ENCODE results near the gene HS1BP3. TPM values are rescaled to one million over a fixed set of nuclear protein-coding genes. Genes with fewer than 3 reads are reported as not detected.

The HS1BP3 gene
- total RNA-seq (1 to 10 TPM; 9.3 to 9.5 TPM), polyA plus RNA-seq (19.4 TPM)

GRCh38 chr2:20650877-20651730, at the start of gene HS1BP3:
Gene HS1BP3 (minus strand): TSS chr2:20651098. CDS start chr2:20651063, 35 bp downstream.
- H3K9me3 ChIP-seq (ENCODE audit: low read length): no peaks in the 10 kb centered on the region
- Mint-ChIP-seq H3K4me3 (peak within 1 kb of the TSS; percentile 85 to 92 (median 88)), H3K27me3 (peaks cover 0 to 4% of the 10 kb centered on the region in 2 donors), H3K27ac (peak within 1 kb of the TSS; percentile 87 to 98 (median 97)), H3K36me3 (peaks cover 0 to 8% (median 0%) of the 10 kb centered on the region in 3 donors), H3K9me3 (no peaks in the 10 kb centered on the region), H3K4me1 (peaks cover 30 to 44% (median 38%) of the 10 kb centered on the region in 3 donors)
- peak within 1 kb of the TSS; percentile 95 for H3K27ac ChIP-seq (ENCODE audit: low read depth, low read length)
- DNase-seq: peak; percentile 87 to 96 (median 91)
- peaks cover 19% of the 10 kb centered on the region for H3K4me1 ChIP-seq (ENCODE audit: insufficient read depth, low read length)
- CTCF ChIA-PET: interaction anchor here (0.7 to 6.3 kb wide), 31 partner anchors 9 to 1303 kb away, joined by 3 to 67 read pairs (median 4); partner anchors contain the start of genes GDF7, LDAH and RHOB
- peak within 1 kb of the TSS; percentile 96 for H3K4me3 ChIP-seq (ENCODE audit: low read length)
- POLR2A ChIA-PET: interaction anchor here (1.0 to 2.7 kb wide), 6 partner anchors 9 to 207 kb away, joined by 4 to 43 read pairs (median 6); partner anchors contain the start of gene RHOB
- H3K36me3 ChIP-seq (ENCODE audit: insufficient read depth, low read length): no peaks in the 10 kb centered on the region
- no peaks in the 10 kb centered on the region for H3K27me3 ChIP-seq (ENCODE audit: insufficient read depth, low read length, poor library complexity, severe bottlenecking)

GRCh38 chr2:20698916-20699613, 48.2 kb upstream of the HS1BP3 start:
- Histone ChIP-seq H3K27ac (ENCODE audit: low read depth, low read length) (no peak overlapping the region), H3K4me1 (ENCODE audit: insufficient read depth, low read length) (no peaks in the 10 kb centered on the region), H3K27me3 (ENCODE audit: insufficient read depth, low read length, poor library complexity, severe bottlenecking) (no peaks in the 10 kb centered on the region), H3K9me3 (ENCODE audit: low read length) (no peaks in the 10 kb centered on the region), H3K4me3 (ENCODE audit: low read length) (no peak overlapping the region), H3K36me3 (ENCODE audit: insufficient read depth, low read length) (no peaks in the 10 kb centered on the region)
- no peak for DNase-seq
- CTCF ChIA-PET: no interaction called here
- H3K4me1 Mint-ChIP-seq: peaks cover 0 to 1% (median 0%) of the 10 kb centered on the region in 3 donors
- H3K9me3 Mint-ChIP-seq: no peaks in the 10 kb centered on the region
- POLR2A ChIA-PET: no interaction called here
- H3K36me3 Mint-ChIP-seq: peaks cover 0 to 59% (median 18%) of the 10 kb centered on the region in 3 donors
- no peaks in the 10 kb centered on the region for H3K27me3 Mint-ChIP-seq
- no peak overlapping the region for H3K27ac Mint-ChIP-seq
- H3K4me3 Mint-ChIP-seq: no peak overlapping the region

GRCh38 chr2:20697322-20697934, 46.5 kb upstream of the HS1BP3 start:
- no peaks in the 10 kb centered on the region for H3K27me3 Mint-ChIP-seq

GRCh38 chr2:20696366-20696765, 45.5 kb upstream of the HS1BP3 start:
- H3K9me3 Mint-ChIP-seq: no peaks in the 10 kb centered on the region
- H3K27ac Mint-ChIP-seq: no peak overlapping the region
- peaks cover 0 to 62% (median 21%) of the 10 kb centered on the region in 3 donors for H3K36me3 Mint-ChIP-seq
- Histone ChIP-seq H3K27me3 (ENCODE audit: insufficient read depth, low read length, poor library complexity, severe bottlenecking) (no peaks in the 10 kb centered on the region), H3K4me1 (ENCODE audit: insufficient read depth, low read length) (no peaks in the 10 kb centered on the region), H3K36me3 (ENCODE audit: insufficient read depth, low read length) (no peaks in the 10 kb centered on the region), H3K4me3 (ENCODE audit: low read length) (no peak overlapping the region), H3K27ac (ENCODE audit: low read depth, low read length) (no peak overlapping the region), H3K9me3 (ENCODE audit: low read length) (no peaks in the 10 kb centered on the region)
- H3K4me1 Mint-ChIP-seq: no peaks in the 10 kb centered on the region
- no peaks in the 10 kb centered on the region for H3K27me3 Mint-ChIP-seq
- ChIA-PET CTCF (no interaction called here), POLR2A (no interaction called here)
- H3K4me3 Mint-ChIP-seq: no peak overlapping the region
- no peak for DNase-seq

More at GRCh38 chr2:20697322-20697934, 46.5 kb upstream of the HS1BP3 start:
- no peak overlapping the region for H3K4me3 ChIP-seq (ENCODE audit: low read length)
- H3K27me3 ChIP-seq (ENCODE audit: insufficient read depth, low read length, poor library complexity, severe bottlenecking): no peaks in the 10 kb centered on the region
- CTCF ChIA-PET: no interaction called here
- no peaks in the 10 kb centered on the region for H3K36me3 ChIP-seq (ENCODE audit: insufficient read depth, low read length)
- no peaks in the 10 kb centered on the region for H3K9me3 Mint-ChIP-seq
- DNase-seq: no peak
- H3K4me3 Mint-ChIP-seq: no peak overlapping the region
- peaks cover 0 to 59% (median 18%) of the 10 kb centered on the region in 3 donors for H3K36me3 Mint-ChIP-seq
- no peak overlapping the region for H3K27ac ChIP-seq (ENCODE audit: low read depth, low read length)
- no peak overlapping the region for H3K27ac Mint-ChIP-seq
- no peaks in the 10 kb centered on the region for H3K4me1 ChIP-seq (ENCODE audit: insufficient read depth, low read length)
- H3K9me3 ChIP-seq (ENCODE audit: low read length): no peaks in the 10 kb centered on the region
- no peaks in the 10 kb centered on the region for H3K4me1 Mint-ChIP-seq
- POLR2A ChIA-PET: no interaction called here

- Mint-ChIP-seq H3K36me3 (peaks cover 17 to 63% (median 36%) of the 10 kb centered on the region in 3 donors), H3K27ac (no peak overlapping the region), H3K9me3 (no peaks in the 10 kb centered on the region), H3K4me1 (no peaks in the 10 kb centered on the region), H3K27me3 (no peaks in the 10 kb centered on the region), H3K4me3 (no peak overlapping the region)
- CTCF ChIA-PET: no interaction called here
- Histone ChIP-seq H3K27me3 (ENCODE audit: insufficient read depth, low read length, poor library complexity, severe bottlenecking) (no peaks in the 10 kb centered on the region), H3K27ac (ENCODE audit: low read depth, low read length) (no peak overlapping the region), H3K4me3 (ENCODE audit: low read length) (no peak overlapping the region), H3K36me3 (ENCODE audit: insufficient read depth, low read length) (no peaks in the 10 kb centered on the region), H3K4me1 (ENCODE audit: insufficient read depth, low read length) (no peaks in the 10 kb centered on the region), H3K9me3 (ENCODE audit: low read length) (no peaks in the 10 kb centered on the region)
- POLR2A ChIA-PET: no interaction called here
- no peak for DNase-seq
These were observed 42.4 kb upstream of the HS1BP3 start for GRCh38 chr2:20693317-20693716.

GRCh38 chr2:20692081-20692480, 41.2 kb upstream of the HS1BP3 start:
- Histone ChIP-seq H3K27ac (ENCODE audit: low read depth, low read length) (no peak overlapping the region), H3K9me3 (ENCODE audit: low read length) (no peaks in the 10 kb centered on the region), H3K36me3 (ENCODE audit: insufficient read depth, low read length) (no peaks in the 10 kb centered on the region), H3K4me1 (ENCODE audit: insufficient read depth, low read length) (no peaks in the 10 kb centered on the region), H3K4me3 (ENCODE audit: low read length) (no peak overlapping the region), H3K27me3 (ENCODE audit: insufficient read depth, low read length, poor library complexity, severe bottlenecking) (no peaks in the 10 kb centered on the region)
- ChIA-PET CTCF (interaction anchor here (0.8 to 2.0 kb wide), 3 partner anchors 8 to 30 kb away, joined by 3 to 5 read pairs (median 4); no protein-coding TSS in a partner anchor), POLR2A (no interaction called here)
- no peaks in the 10 kb centered on the region for H3K27me3 Mint-ChIP-seq
- no peak for DNase-seq
- H3K4me3 Mint-ChIP-seq: no peak overlapping the region
- H3K4me1 Mint-ChIP-seq: no peaks in the 10 kb centered on the region
- H3K36me3 Mint-ChIP-seq: peaks cover 19 to 66% (median 38%) of the 10 kb centered on the region in 3 donors
- no peak overlapping the region for H3K27ac Mint-ChIP-seq
- H3K9me3 Mint-ChIP-seq: no peaks in the 10 kb centered on the region

DNA sequence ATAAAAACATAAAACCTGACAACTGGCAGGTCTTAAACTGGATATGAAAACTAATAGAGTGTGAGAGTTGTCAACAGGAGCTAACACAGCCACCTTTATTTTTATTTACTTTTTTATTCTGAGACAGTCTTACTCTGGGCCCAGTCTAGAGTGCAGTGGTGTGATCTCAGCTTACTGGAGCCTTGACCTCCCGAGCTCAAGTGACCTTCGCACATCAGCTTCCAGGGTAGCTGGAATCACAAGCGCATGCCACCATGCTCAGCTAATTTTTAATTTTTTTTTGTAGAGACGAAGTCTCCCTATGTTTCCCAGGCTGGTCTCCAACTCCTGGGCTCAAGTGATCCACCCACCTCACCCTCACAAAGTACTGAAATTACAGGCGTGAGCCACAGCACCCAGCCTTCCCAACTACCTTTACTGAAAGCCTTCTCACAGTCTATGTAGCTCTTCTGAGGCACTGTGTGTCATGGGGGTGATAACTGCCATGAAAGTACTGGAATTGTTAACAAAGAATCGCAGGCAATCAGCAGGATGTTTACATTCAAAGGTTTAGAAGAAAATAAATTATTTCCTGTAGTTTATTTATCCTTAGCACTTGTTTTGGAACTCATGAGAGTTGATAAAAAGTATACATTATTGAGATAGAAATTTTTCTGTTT, 40.3 kb upstream of the HS1BP3 start:
- no peaks in the 10 kb centered on the region for H3K4me1 Mint-ChIP-seq
- H3K27ac Mint-ChIP-seq: no peak overlapping the region
- no peaks in the 10 kb centered on the region for H3K4me1 ChIP-seq (ENCODE audit: insufficient read depth, low read length)
- H3K36me3 ChIP-seq (ENCODE audit: insufficient read depth, low read length): no peaks in the 10 kb centered on the region
- no peak overlapping the region for H3K27ac ChIP-seq (ENCODE audit: low read depth, low read length)
- no peak overlapping the region for H3K4me3 Mint-ChIP-seq
- no peak overlapping the region for H3K4me3 ChIP-seq (ENCODE audit: low read length)
- no peaks in the 10 kb centered on the region for H3K27me3 ChIP-seq (ENCODE audit: insufficient read depth, low read length, poor library complexity, severe bottlenecking)
- peaks cover 27 to 70% (median 43%) of the 10 kb centered on the region in 3 donors for H3K36me3 Mint-ChIP-seq
- no peaks in the 10 kb centered on the region for H3K9me3 ChIP-seq (ENCODE audit: low read length)
- POLR2A ChIA-PET: no interaction called here
- H3K27me3 Mint-ChIP-seq: no peaks in the 10 kb centered on the region
- no peak for DNase-seq
- CTCF ChIA-PET: interaction anchor here (2.0 kb wide), 1 partner anchor 30 kb away, joined by 5 read pairs; no protein-coding TSS in a partner anchor
- H3K9me3 Mint-ChIP-seq: no peaks in the 10 kb centered on the region
